A549 (cell line): Measurements from ENCODE around the gene CCDC126. TPM values are rescaled to one million over a fixed set of nuclear protein-coding genes. Genes with fewer than 3 reads are reported as not detected.
A peak's percentile ranks its signal among the peaks of the same experiment; 100 is the strongest.

Source experiments
- ATAC-seq, 2 experiments: fragments of 200-7000 bp in 1 of 2; fragments of >200 bp in 1 of 2; cut with Nextera tagmentation in 1 of 2; cut with Tn5 transposase in 1 of 2; 3 replicates each; pipeline versions ENCODE4 v1.8.0 to v1.9.1; 2018 to 2020; ENCODE audit warnings: mild to moderate bottlenecking in 1 of 2, moderate library complexity in 1 of 2
- CTCF ChIA-PET: fragments of 300-600 bp; sonication (Branson Sonifier 250); formaldehyde crosslinking; extraction: SDS; loops from one replicate; lab custom pipeline; 2021; ENCODE audit warnings: antibody characterized with exemption, inconsistent platforms; lab: Yijun Ruan, JAX
- POLR2A ChIA-PET: fragments of 350-600 bp; formaldehyde crosslinking; extraction: SDS; loops from one replicate; lab custom pipeline; 2021; ENCODE audit warnings: antibody characterized with exemption, inconsistent platforms; lab: Yijun Ruan, JAX
- DNase-seq, 2 experiments: peaks; one replicate each; pipeline versions ENCODE4 v3.0.0 to v3.0.0-alpha.2; 2011 to 2016; ENCODE audit warnings: low read depth in 1 of 2, low spot score in 1 of 2
- FAIRE-seq: peaks from 2 replicates; lab custom pipeline; 2011; peaks lifted over from hg19 to GRCh38; lab: Jason Lieb, UNC
- H3K27ac ChIP-seq, 2 experiments: fragments of >200 bp; sonication (Bioruptor Twin); formaldehyde crosslinking; 3 replicates each; pipeline ENCODE4 v1.5.1; 2016 to 2017
- H3K4me1 ChIP-seq: fragments of >200 bp; sonication (Bioruptor Twin); formaldehyde crosslinking; 3 replicates; pipeline ENCODE4 v1.6.1; 2016
- H3K4me2 ChIP-seq: fragments of >200 bp; sonication (Bioruptor Twin); formaldehyde crosslinking; 3 replicates; pipeline ENCODE4 v1.6.1; 2016
- H3K4me3 ChIP-seq: fragments of >200 bp; sonication (Bioruptor Twin); formaldehyde crosslinking; 3 replicates; pipeline ENCODE4 v1.5.1; 2016
- H3K9me3 ChIP-seq: fragments of >200 bp; sonication (Bioruptor Twin); formaldehyde crosslinking; 3 replicates; pipeline ENCODE4 v1.6.1; 2016
- BCL3 ChIP-seq: fragments of >200 bp; sonication (Bioruptor Twin); formaldehyde crosslinking; IDR thresholded peaks from 3 replicates; pipeline ENCODE4 v1.6.1; 2016
- CEBPB ChIP-seq, 2 experiments: fragments of >200 bp in 1 of 2; sonication (Bioruptor Twin) in 1 of 2; formaldehyde crosslinking in 1 of 2; IDR thresholded peaks; 2 replicates each; pipeline ENCODE4 v1.6.1; 2012 to 2016
- E2F6 ChIP-seq: IDR thresholded peaks from 2 replicates; pipeline ENCODE4 v1.6.1; 2012; ENCODE audit warnings: low read depth, borderline replicate concordance
- HOXA7 ChIP-seq: fragments of 250-450 bp; sonication (Bioruptor Pico); IDR thresholded peaks from 2 replicates; pipeline ENCODE4 v1.5.0; 2020; ENCODE audit warnings: mild to moderate bottlenecking, moderate library complexity
- HOXB13 ChIP-seq: fragments of 250-450 bp; sonication (Bioruptor Pico); IDR thresholded peaks from 2 replicates; pipeline ENCODE4 v1.5.0; 2020; ENCODE audit warnings: low read depth, mild to moderate bottlenecking, moderate library complexity
- HOXB5 ChIP-seq: fragments of 250-450 bp; sonication (Bioruptor Pico); IDR thresholded peaks from 2 replicates; pipeline ENCODE4 v1.5.0; 2020; ENCODE audit warnings: mild to moderate bottlenecking, moderate library complexity
- KDM5A ChIP-seq: fragments of 200-600 bp; sonication (generic); IDR thresholded peaks from 2 replicates; pipeline ENCODE4 v1.6.1; 2016; ENCODE audit warnings: antibody characterized with exemption, mild to moderate bottlenecking
- MYC ChIP-seq: IDR thresholded peaks from 2 replicates; pipeline ENCODE4 v1.6.1; 2012; ENCODE audit warnings: mild to moderate bottlenecking, inconsistent platforms, low read length, improper control_type of control experiment, borderline replicate concordance
- NFE2L2 ChIP-seq: fragments of 150-350 bp; conservative IDR thresholded peaks from 2 replicates; pipeline ENCODE4 v1.6.1; 2014; ENCODE audit warnings: low read length
- PHF8 ChIP-seq: fragments of 200-600 bp; sonication (generic); IDR thresholded peaks from 2 replicates; pipeline ENCODE4 v1.6.1; 2016; ENCODE audit warnings: low read depth, mild to moderate bottlenecking, antibody characterized with exemption, moderate library complexity, borderline replicate concordance
- RAD21 ChIP-seq, 2 experiments: fragments of >200 bp in 1 of 2; sonication (Bioruptor Twin) in 1 of 2; formaldehyde crosslinking in 1 of 2; IDR thresholded peaks in 1 of 2; conservative IDR thresholded peaks in 1 of 2; 2 replicates in 1 of 2; 3 replicates in 1 of 2; pipeline ENCODE4 v1.6.1; 2012 to 2018; ENCODE audit warnings: inconsistent platforms in 1 of 2
- RFX5 ChIP-seq: fragments of 450-650 bp; IDR thresholded peaks from 2 replicates; pipeline ENCODE4 v1.7.1; 2014; ENCODE audit warnings: antibody characterized with exemption, mild to moderate bottlenecking, moderate library complexity
- TFCP2L1 ChIP-seq: fragments of 250-450 bp; sonication (Bioruptor Pico); IDR thresholded peaks from 2 replicates; pipeline ENCODE4 v1.5.0; 2021; ENCODE audit warnings: mild to moderate bottlenecking
- TP53 ChIP-seq: fragments of 250-450 bp; sonication (Bioruptor Pico); IDR thresholded peaks from 2 replicates; pipeline ENCODE4 v1.5.0; 2021; ENCODE audit warnings: mild to moderate bottlenecking, moderate library complexity
- ZC3H11A ChIP-seq: fragments of 450-650 bp; IDR thresholded peaks from 2 replicates; pipeline ENCODE4 v1.6.1; 2014; ENCODE audit warnings: antibody characterized with exemption, mild to moderate bottlenecking
- ZSCAN20 ChIP-seq: fragments of 250-450 bp; sonication (Bioruptor Pico); IDR thresholded peaks from 2 replicates; pipeline ENCODE4 v1.8.0; 2022; ENCODE audit warnings: mild to moderate bottlenecking, moderate library complexity
- WGBS: methylation state at CpG from one replicate; pipeline ENCODE4 v1.1.6; 2017; ENCODE audit errors: missing lambda C conversion rate; 5-methylcytosine and 5-hydroxymethylcytosine counted together
- polyA plus RNA-seq, 4 experiments: library from polyadenylated mRNA; depleted of rRNA in 3 of 4; stranded (reverse); fragments of >200 nt; fragmentation: RNase III in 1 of 4; extraction: RNeasy Plus Mini Kit Qiagen cat#74134 plus additional on column Dnase treatment in 1 of 4; gene quantifications; 2 replicates in 3 of 4; 3 replicates in 1 of 4; pipeline ENCODE4 v1.2.3, GENCODE V29; 2011 to 2017
- TF ChIP-seq, protein P1 (sequence below): fragments of >200 bp; sonication (Bioruptor Twin); formaldehyde crosslinking; IDR thresholded peaks from 3 replicates; pipeline ENCODE4 v1.5.1; 2016
- TF ChIP-seq, protein P2 (sequence below): fragments of 450-650 bp; IDR thresholded peaks from 2 replicates; pipeline ENCODE4 v1.6.1; 2014; ENCODE audit warnings: antibody characterized with exemption
- TF ChIP-seq, protein P3 (sequence below): IDR thresholded peaks from 2 replicates; pipeline ENCODE4 v1.6.1; 2012

CCDC126 gene
- polyA plus RNA-seq, 2 of the 4 experiments (the other 2 are of a cell fraction) = 6.2 to 10.1 TPM

DNA sequence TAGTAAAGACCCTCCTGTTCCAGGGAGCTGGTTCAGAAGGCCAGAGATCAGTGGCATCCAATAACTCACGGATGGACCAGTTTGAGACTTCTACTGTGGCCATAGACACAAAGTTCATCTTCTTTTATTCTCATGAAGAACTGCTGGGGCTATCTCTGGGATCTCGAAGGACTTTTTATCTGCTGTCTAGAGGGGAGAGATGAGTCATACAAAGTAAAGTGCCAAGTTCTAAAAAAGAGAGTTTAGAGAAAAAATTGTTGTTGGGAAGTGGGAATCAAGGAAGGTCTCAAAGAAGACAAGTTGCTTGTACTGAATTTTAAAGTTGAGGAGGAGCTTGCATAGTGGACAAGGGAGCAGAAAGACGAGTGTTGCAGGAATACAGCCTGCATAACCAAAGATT, 74.9 kb downstream of the CCDC126 start:
- TF ChIP-seq, protein P1, sequence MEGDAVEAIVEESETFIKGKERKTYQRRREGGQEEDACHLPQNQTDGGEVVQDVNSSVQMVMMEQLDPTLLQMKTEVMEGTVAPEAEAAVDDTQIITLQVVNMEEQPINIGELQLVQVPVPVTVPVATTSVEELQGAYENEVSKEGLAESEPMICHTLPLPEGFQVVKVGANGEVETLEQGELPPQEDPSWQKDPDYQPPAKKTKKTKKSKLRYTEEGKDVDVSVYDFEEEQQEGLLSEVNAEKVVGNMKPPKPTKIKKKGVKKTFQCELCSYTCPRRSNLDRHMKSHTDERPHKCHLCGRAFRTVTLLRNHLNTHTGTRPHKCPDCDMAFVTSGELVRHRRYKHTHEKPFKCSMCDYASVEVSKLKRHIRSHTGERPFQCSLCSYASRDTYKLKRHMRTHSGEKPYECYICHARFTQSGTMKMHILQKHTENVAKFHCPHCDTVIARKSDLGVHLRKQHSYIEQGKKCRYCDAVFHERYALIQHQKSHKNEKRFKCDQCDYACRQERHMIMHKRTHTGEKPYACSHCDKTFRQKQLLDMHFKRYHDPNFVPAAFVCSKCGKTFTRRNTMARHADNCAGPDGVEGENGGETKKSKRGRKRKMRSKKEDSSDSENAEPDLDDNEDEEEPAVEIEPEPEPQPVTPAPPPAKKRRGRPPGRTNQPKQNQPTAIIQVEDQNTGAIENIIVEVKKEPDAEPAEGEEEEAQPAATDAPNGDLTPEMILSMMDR = no peak
- TF ChIP-seq BCL3 (no peak), RFX5 (no peak), TP53 (CRISPR knock-in tag) (no peak), HOXB5 (CRISPR knock-in tag) (no peak), HOXA7 (CRISPR knock-in tag) (no peak)
- FAIRE-seq (no peak), DNase-seq (no peak), ATAC-seq (no peak)
- H3K27ac ChIP-seq = no peak overlapping the region
- CTCF ChIA-PET = interaction anchor here (1.0 to 1.3 kb wide), 3 partner anchors 8 to 1427 kb away, joined by 3 to 4 read pairs (median 4); partner anchors contain the start of gene FAM221A
- POLR2A ChIA-PET = no interaction called here
- no peak overlapping the region for H3K4me3 ChIP-seq
- H3K9me3 ChIP-seq = peaks cover 5% of the 10 kb centered on the region; the same call in 1 of the 3 replicates
- no peaks in the 10 kb centered on the region for H3K4me1 ChIP-seq
- H3K4me2 ChIP-seq = no peak overlapping the region
- WGBS = 20% methylated on average over 3 of the region's 3 CpGs

DNA sequence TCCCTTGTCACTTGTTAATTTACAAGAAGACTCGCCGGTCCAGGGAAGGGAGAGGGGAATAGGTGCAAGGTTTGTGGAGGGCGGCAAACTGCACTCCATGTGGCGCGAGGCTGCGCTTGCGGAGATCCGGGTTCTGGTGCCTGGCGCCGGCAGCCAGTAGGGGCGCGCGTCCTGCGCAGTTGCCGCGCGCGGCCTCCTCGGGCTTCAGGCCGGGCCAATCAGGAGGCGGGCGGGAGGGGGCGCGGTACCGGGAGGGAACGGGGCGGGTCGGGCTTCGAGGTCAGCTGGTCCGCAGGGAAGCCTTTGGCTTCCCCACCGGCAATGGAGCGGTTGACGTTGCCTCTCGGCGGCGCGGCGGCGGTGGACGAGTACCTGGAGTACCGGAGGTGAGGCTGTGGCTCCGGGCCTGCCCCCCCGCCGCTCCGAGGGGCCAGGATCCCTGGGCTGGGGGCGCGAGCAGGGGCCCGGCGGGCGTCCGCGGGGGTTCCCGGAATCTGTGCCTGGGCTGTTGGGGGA, 82.8 kb downstream of the CCDC126 start, which contains the start of gene FAM221A:
Gene FAM221A, plus strand, starts transcription at position 302 of the 516 bp plus-strand sequence. Its CDS starts 20 bp downstream, at position 322.
- ATAC-seq = peak; percentile 100
- peak within 1 kb of the TSS; percentile 63 to 85; a peak in 5 of 6 replicates for H3K27ac ChIP-seq
- FAIRE-seq = no peak
- 4% methylated on average over 15 of the region's 53 CpGs for WGBS
- peak within 1 kb of the TSS; percentile 91 for H3K4me2 ChIP-seq
- peak; percentile 54 to 85 for DNase-seq
- ChIA-PET CTCF (interaction anchor here (0.6 to 2.1 kb wide), 12 partner anchors 8 to 452 kb away, joined by 3 to 9 read pairs (median 3); no protein-coding TSS in a partner anchor), POLR2A (no interaction called here)
- peaks cover 3% of the 10 kb centered on the region; the same call in 1 of the 3 replicates for H3K9me3 ChIP-seq
- peak within 1 kb of the TSS; percentile 56 for H3K4me3 ChIP-seq
- no peaks in the 10 kb centered on the region for H3K4me1 ChIP-seq
- TF ChIP-seq, protein P1 = peak; percentile 62
- no peak for TF ChIP-seq ZSCAN20 (CRISPR knock-in tag)
- TF ChIP-seq RAD21 (conservative IDR thresholded peaks at IDR 0.05 in 1 of 2, IDR thresholded peaks at IDR 0.05 in 1 of 2) = 0 out of 5 replicates have a peak, but pooled peaks of 1 of the 2 experiments have one; percentile 6
- TF ChIP-seq HOXB13 (CRISPR knock-in tag) = no peak; the same call in 1 of the 2 replicates
- 0 out of 2 replicates have a peak, but pooled peaks have one; percentile 10 for TF ChIP-seq MYC
- TF ChIP-seq, protein P2, sequence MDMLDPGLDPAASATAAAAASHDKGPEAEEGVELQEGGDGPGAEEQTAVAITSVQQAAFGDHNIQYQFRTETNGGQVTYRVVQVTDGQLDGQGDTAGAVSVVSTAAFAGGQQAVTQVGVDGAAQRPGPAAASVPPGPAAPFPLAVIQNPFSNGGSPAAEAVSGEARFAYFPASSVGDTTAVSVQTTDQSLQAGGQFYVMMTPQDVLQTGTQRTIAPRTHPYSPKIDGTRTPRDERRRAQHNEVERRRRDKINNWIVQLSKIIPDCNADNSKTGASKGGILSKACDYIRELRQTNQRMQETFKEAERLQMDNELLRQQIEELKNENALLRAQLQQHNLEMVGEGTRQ = no peak
- no peak for TF ChIP-seq ZC3H11A
- no peak for TF ChIP-seq CEBPB (IDR thresholded peaks at IDR 0.05)
- no peak for TF ChIP-seq TFCP2L1 (CRISPR knock-in tag)
- TF ChIP-seq KDM5A = no peak
- peak; percentile 41; the same call in 1 of the 2 replicates for TF ChIP-seq PHF8
- peak; percentile 99 for TF ChIP-seq E2F6
- TF ChIP-seq, protein P3, sequence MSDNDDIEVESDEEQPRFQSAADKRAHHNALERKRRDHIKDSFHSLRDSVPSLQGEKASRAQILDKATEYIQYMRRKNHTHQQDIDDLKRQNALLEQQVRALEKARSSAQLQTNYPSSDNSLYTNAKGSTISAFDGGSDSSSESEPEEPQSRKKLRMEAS = peak; percentile 99
- TF ChIP-seq NFE2L2 = no peak
